Heart right ventricle (tissue), 16 donors: ENCODE data around the gene UPF2. TPM values are rescaled to one million over a fixed set of nuclear protein-coding genes. Genes with fewer than 3 reads are reported as not detected.
"Not testable (repeated sequence)": the region's sequence is repeated elsewhere in the genome, so short reads cannot be mapped to it uniquely, and the experiment has no call there.

Experiments
- ATAC-seq, 8 donors: fragments of 200-7000 bp; cut with Tn5 transposase; one replicate each; pipeline ENCODE4 v1.9.1; 2020; ENCODE audit warnings: mild to moderate bottlenecking in 8 of 8, moderate library complexity in 8 of 8, moderate number of reproducible peaks in 1 of 8
- DNase-seq, 2 donors: peaks; one replicate each; pipeline ENCODE4 v3.0.0-alpha.2; 2020
- H3K27ac ChIP-seq, 10 donors: fragments of 200-600 bp; sonication (generic) in 2 of 10; one replicate each; pipeline versions ENCODE4 v1.5.0 to v1.8.0; 2020 to 2022; ENCODE audit warnings: mild to moderate bottlenecking in 3 of 10
- H3K27me3 ChIP-seq, 7 donors: fragments of 200-600 bp; one replicate each; pipeline ENCODE4 v1.8.0; 2021 to 2022; ENCODE audit warnings: mild to moderate bottlenecking in 2 of 7
- H3K36me3 ChIP-seq, 9 donors: fragments of 200-600 bp; sonication (generic) in 1 of 9; one replicate each; pipeline versions ENCODE4 v1.5.0 to v1.8.0; 2020 to 2022; ENCODE audit warnings: mild to moderate bottlenecking in 2 of 9
- H3K4me1 ChIP-seq, 9 donors: fragments of 200-600 bp; sonication (generic) in 1 of 9; one replicate each; pipeline versions ENCODE4 v1.5.0 to v1.8.0; 2020 to 2022; ENCODE audit warnings: mild to moderate bottlenecking in 4 of 9
- H3K4me3 ChIP-seq, 10 donors: fragments of 200-600 bp; sonication (generic) in 2 of 10; one replicate each; pipeline versions ENCODE4 v1.5.0 to v1.8.0; 2020 to 2022; ENCODE audit warnings: mild to moderate bottlenecking in 7 of 10, moderate library complexity in 2 of 10
- H3K9me3 ChIP-seq, 11 donors: fragments of 200-600 bp in 10 of 11; sonication (generic) in 2 of 11; one replicate each; pipeline versions ENCODE4 v1.5.0 to v1.8.0; 2013 to 2022; ENCODE audit warnings: mild to moderate bottlenecking in 2 of 11, control low read depth in 1 of 11, moderate library complexity in 1 of 11
- CTCF ChIP-seq, 9 donors: fragments of 200-600 bp; sonication (generic) in 2 of 9; IDR thresholded peaks; one replicate each; pipeline versions ENCODE4 v1.5.0 to v1.8.0; 2021 to 2022; ENCODE audit warnings: antibody characterized with exemption in 9 of 9, mild to moderate bottlenecking in 5 of 9, moderate library complexity in 1 of 9
- WGBS, 2 donors: extraction: QIAGEN DNeasy Blood & Tissue Kit; methylation state at CpG; one replicate each; pipeline ENCODE4 v1.1.7; 2013; ENCODE audit warnings: inconsistent platforms in 1 of 2; 5-methylcytosine and 5-hydroxymethylcytosine counted together
- intact Hi-C, 10 donors: fragments of 100-400 bp; cut with DNase I; formaldehyde crosslinking; loops; one replicate each; pipeline versions ENCODE4 v1.11.1 to v1.14.2; 2022
- polyA plus RNA-seq, 2 donors: library from polyadenylated mRNA; stranded (reverse); fragments of 200-250 nt; gene quantifications; one replicate each; pipeline ENCODE4 v1.2.3, GENCODE V29; 2013
- total RNA-seq, 10 donors: library from RNA; stranded (reverse); fragmentation: NEBNext Ultra II Directional in 3 of 10; extraction: Animal tissue kit (Norgen Biotek cat#: 25700) in 3 of 10; gene quantifications; one replicate each; pipeline versions ENCODE4 v1.2.1 to v1.2.4, GENCODE V29; 2021 to 2023
- donor health status: Arrhythmogenic right ventricular cardiomyopathy.
- donor health status: ischemic (EF 13 %, LVEDD 7.1; RV severe dilation, severe dysfunction).
- donor health status: healthy with polysubstance abuse.
- donor health status: DM: no; HTN: yes; CAD: no.
- donor health status: DM: no; HTN: no; CAD: no.
- donor health status: ischemic (EF 25% LVEDD 6.9; RV normal size, moderate dysfunction).
- donor health status: ischemic (EF 25% LVEDD 5.7; RV mildly dilated, moderate dysfunction).
- donor health status: healthy.
- donor health status: DM: yes; HTN: yes; CAD: no.
- donor health status: Ischemic cardiomyopathy.
- donor health status: ischemic (EF 35%, LVEDD 5.7; RV mildly dilated, moderate dysfunction).
- donor health status: nonischemic (EF 11% LVEDD 7.7; RV severe dilation, severe dysfunction).
- donor health status: DM: yes; HTN: yes; CAD: no.
- donor health status: PGD.
- donor health status: ischemic (EF 29% LVEDD 5.4; RV normal size, mild dysfunction).
- donor health status: nonischemic (EF 23%, LVEDD 6.1; RV moderate dilation, normal function).

The UPF2 gene
- total and polyA plus RNA-seq, 12 donors, result 7.9 to 20.2 (median 15.3) TPM

GRCh38 chr10:11982253-11982652, 60.4 kb downstream of the UPF2 start:
- ATAC-seq (no peak), DNase-seq (no peak)
- intact Hi-C loops, result loop anchor here in 3 of 10 donors (5.0 to 10.0 kb wide), 3 partner anchors 185 to 457 kb away; no protein-coding TSS in a partner anchor
- H3K4me3 ChIP-seq, result no peak overlapping the region
- H3K27me3 ChIP-seq, result no peaks in the 10 kb centered on the region
- no peak overlapping the region for H3K27ac ChIP-seq
- H3K9me3 ChIP-seq, result no peaks in the 10 kb centered on the region
- H3K36me3 ChIP-seq, result peaks cover 0 to 89% (median 6%) of the 10 kb centered on the region in 9 donors
- TF ChIP-seq CTCF (IDR thresholded peaks at IDR 0.05), result no peak
- H3K4me1 ChIP-seq, result peaks cover 0 to 9% (median 0%) of the 10 kb centered on the region in 9 donors
- WGBS, 2 donors, result 98 to 99% methylated on average over 3 of the region's 3 CpGs

GRCh38 chr10:11975795-11976194, 66.8 kb downstream of the UPF2 start:
- Histone ChIP-seq H3K27ac (no peak overlapping the region), H3K4me1 (no peaks in the 10 kb centered on the region), H3K9me3 (peaks cover 0 to 7% (median 0%) of the 10 kb centered on the region in 11 donors), H3K36me3 (peaks cover 0 to 68% (median 7%) of the 10 kb centered on the region in 9 donors), H3K27me3 (no peaks in the 10 kb centered on the region), H3K4me3 (no peak overlapping the region)
- 95% methylated on average over 5 of the region's 5 CpGs for WGBS, 2 donors
- TF ChIP-seq CTCF (IDR thresholded peaks at IDR 0.05), result no peak
- intact Hi-C loops, result no loop called here
- DNase-seq (no peak), ATAC-seq (no peak)

- H3K9me3 ChIP-seq, H3K27me3 ChIP-seq, H3K4me3 ChIP-seq, H3K27ac ChIP-seq, intact Hi-C loops, ATAC-seq, DNase-seq, H3K4me1 ChIP-seq: not testable (repeated sequence)
- H3K36me3 ChIP-seq, result peaks cover 0 to 51% (median 3%) of the 10 kb centered on the region in 9 donors
- WGBS, 2 donors, result 90 to 100% methylated on average over 7 of the region's 7 CpGs
Observed at GRCh38 chr10:11972523-11972922, 70.1 kb downstream of the UPF2 start.

GRCh38 chr10:11962176-11962575, 80.4 kb downstream of the UPF2 start:
- Histone ChIP-seq H3K4me1 (no peaks in the 10 kb centered on the region), H3K27me3 (no peaks in the 10 kb centered on the region), H3K9me3 (peaks cover 0 to 8% (median 0%) of the 10 kb centered on the region in 11 donors), H3K36me3 (peaks cover 0 to 100% (median 37%) of the 10 kb centered on the region in 9 donors), H3K4me3 (no peak overlapping the region), H3K27ac (no peak overlapping the region)
- 97 to 99% methylated on average over 2 of the region's 2 CpGs for WGBS, 2 donors
- ATAC-seq (no peak), DNase-seq (no peak)
- intact Hi-C loops, result no loop called here
- TF ChIP-seq CTCF (IDR thresholded peaks at IDR 0.05), result no peak

GRCh38 chr10:11961771-11962170, 80.8 kb downstream of the UPF2 start:
- Histone ChIP-seq H3K4me3 (no peak overlapping the region), H3K4me1 (no peaks in the 10 kb centered on the region), H3K9me3 (peaks cover 0 to 8% (median 0%) of the 10 kb centered on the region in 11 donors), H3K27ac (no peak overlapping the region), H3K36me3 (peaks cover 0 to 100% (median 35%) of the 10 kb centered on the region in 9 donors), H3K27me3 (no peaks in the 10 kb centered on the region)
- no peak for ATAC-seq
- WGBS, 2 donors, result 92% methylated on average over 4 of the region's 4 CpGs
- intact Hi-C loops, result no loop called here
- no peak for TF ChIP-seq CTCF (IDR thresholded peaks at IDR 0.05)
- no peak for DNase-seq
